Activated CD4-positive, alpha-beta T cell treated with anti-CD3 and anti-CD28 coated beads, Interleukin-10, Interleukin-2, amounts not matched to agents 100 ng/mL and 50 ng/mL, durations not matched to agents 16 hours and 8 hours (primary cell): ENCODE results near the gene ITSN1.
A peak's percentile ranks its signal among the peaks of the same experiment; 100 is the strongest.

Experiments used
- DNase-seq: peaks from one replicate; pipeline ENCODE4 v3.0.0-alpha.2; 2020

The ITSN1 gene

DNA sequence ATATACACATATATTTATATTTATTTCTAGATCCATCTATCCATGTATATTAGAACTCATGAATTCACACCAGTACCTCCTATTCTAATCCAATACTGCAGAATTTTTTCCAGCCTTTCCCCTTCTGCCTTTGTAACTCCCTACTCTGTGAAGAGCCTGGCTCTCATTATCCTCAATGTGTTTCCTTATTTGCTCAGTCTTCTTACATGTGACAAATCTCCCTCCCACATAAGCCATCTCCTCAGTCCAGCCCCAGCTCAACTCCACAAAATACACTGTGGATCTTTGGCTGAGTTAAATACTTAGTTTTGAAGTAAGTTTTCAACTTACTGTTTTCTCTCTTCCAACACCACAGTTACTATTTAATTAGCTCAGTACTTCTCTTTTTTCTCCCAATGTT is 227.6 kb downstream of the ITSN1 start:
- DNase-seq = no peak

GRCh38 chr21:33870768-33871167 is 228.5 kb downstream of the ITSN1 start:
- no peak for DNase-seq

GRCh38 chr21:33871171-33871570 is 228.9 kb downstream of the ITSN1 start:
- no peak for DNase-seq

DNA sequence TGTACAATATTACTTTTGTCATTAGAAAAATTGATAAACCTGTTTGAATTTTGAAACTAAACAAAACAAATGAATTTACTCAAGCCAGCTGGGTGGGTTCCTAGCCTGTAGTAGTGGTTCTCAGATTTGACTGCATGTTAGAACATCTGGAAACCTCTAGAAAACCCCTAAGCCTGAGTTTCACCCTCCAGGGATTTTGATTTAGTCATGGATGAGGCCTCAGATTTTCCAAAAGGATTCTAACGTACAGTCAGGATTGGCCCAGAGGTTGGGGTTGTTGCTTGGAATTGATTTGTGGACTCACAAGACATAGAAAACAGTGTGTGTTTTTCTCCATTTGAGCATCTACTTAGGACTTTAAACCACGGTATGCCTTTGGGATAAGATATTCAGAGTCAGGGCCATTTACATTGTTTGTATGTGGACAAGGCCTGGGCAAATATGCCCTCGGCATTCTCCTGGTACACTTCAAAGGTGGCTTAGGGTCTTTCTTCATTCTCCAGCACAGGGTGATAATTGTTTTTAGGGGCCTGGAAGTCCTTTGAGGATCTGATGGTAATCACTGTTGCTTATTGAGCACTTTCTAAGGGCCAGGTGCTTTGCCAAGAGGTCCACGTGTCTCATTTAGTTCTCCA is 230.7 kb downstream of the ITSN1 start:
- DNase-seq = no peak

DNA sequence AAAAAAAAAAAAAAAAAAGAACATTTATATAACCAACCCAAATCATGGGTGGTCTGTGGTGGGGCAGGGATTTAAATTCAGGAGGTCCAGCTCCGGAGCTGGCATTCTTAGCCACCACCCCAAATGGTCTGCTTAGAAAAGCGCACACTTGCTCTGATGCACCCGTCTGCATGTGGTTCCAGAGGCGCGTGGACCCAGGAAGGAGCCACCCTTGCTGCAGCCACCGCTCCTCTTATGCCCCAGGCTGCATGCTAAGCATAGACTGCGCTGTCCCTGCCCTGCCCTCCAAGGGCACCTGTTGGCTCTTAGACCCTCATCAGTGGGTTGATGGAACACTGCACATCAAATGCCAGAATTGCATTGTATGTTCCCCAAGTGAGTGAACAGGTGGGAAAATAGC is 231.9 kb downstream of the ITSN1 start:
- DNase-seq = no peak

GRCh38 chr21:33875026-33875695 is 232.9 kb downstream of the ITSN1 start:
- DNase-seq = no peak

DNA sequence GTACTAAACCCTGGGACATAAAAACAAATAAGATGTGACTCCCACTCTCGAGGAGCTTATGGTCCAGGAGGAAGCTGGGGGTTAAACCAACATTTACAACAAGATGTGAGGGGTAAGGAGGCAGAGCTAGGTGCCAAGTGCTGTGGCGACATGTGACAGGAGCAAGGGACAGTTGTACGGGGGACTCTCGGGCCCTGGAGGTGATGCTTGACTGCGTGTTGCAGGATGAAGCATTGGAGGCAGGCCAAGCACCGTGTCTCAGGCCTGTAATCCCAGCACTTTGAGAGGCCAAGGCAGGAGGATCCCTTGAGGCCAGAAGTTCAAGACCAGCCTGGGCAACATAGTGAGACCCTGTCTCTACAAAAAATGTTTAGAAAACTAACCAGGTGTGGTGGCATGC is 236.5 kb downstream of the ITSN1 start:
- DNase-seq = no peak

DNA sequence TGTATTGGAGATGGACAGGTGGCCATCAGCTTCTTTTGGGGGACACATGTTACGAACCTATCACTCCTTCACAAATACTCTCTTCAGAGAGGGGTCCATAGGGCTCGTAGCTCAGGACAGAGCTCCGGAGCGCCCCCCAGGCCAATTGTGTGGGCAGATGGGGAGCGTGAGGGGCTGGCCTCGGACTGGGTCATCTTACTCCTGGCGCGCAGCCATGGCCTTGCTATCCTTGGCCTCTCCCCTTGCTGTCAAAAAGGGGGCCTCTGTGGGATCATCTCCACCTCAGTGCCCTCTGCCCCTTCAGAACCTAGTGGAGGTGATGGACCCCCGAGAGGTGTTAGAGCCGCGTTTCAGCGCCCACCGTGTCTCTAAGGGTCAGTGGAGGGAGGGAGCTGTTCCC is 238.3 kb downstream of the ITSN1 start:
- no peak for DNase-seq

GRCh38 chr21:33881689-33882440 is 239.6 kb downstream of the ITSN1 start:
- no peak for DNase-seq

GRCh38 chr21:33883118-33883517 is 240.8 kb downstream of the ITSN1 start:
- no peak for DNase-seq

GRCh38 chr21:33884376-33885171 is 242.3 kb downstream of the ITSN1 start:
- no peak for DNase-seq

- DNase-seq = no peak
These were observed 242.8 kb downstream of the ITSN1 start for GRCh38 chr21:33885172-33885514.

DNA sequence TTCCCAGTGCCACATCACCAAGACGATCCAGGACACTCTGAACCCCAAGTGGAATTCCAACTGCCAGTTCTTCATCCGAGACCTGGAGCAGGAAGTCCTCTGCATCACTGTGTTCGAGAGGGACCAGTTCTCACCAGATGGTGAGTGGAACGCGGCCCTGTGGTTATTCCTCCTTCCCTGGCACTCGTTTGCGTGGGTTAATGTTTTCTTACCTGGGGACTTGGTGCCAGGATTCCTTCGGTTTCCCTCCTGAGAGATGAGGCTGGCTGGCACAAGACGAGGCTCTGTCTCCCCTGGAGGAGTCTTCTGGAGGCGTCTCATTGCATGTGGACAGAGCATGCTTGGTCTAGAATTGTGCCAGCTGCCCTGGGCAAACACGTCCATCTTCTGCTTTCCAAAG is 244.0 kb downstream of the ITSN1 start:
- no peak for DNase-seq

DNA sequence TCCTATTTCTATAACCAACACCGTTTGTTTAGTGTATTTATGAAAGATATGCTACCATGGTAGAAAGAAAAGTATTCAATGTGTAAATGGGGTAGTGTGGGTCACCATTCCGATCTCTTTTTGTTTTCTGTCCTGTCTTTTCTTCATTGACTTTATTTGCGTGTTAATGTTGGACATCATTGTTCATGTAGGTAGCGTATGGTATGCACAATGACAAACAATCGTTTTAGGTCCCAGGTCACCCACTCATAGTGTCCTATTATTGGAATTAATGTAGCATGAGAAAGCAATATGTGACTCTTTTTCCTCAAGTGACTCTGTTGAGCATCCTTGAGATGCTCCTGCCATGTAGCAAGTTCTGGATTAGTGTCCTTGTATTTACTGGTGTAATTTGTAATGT is 247.9 kb downstream of the ITSN1 start:
- DNase-seq = no peak

DNA sequence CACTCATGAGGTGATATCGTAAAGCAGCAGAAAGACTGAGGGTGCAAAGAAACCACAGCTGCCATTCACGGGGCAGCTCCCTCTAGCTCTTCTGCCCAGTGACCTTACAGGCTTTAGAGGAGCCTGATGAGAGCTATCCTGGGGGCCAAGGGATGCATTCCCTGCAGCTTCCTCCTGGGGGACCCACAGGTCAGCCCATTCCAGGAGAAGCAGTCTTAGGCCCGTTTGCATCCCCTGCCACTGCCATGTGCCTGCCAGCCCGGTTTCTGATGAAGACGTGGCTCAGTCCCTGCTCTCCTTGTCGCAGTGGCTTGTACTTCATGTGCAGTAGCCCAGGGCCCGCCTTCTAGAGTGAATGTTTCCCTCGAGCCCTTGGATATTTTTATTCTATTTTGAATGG is 250.6 kb downstream of the ITSN1 start:
- no peak for DNase-seq

DNA sequence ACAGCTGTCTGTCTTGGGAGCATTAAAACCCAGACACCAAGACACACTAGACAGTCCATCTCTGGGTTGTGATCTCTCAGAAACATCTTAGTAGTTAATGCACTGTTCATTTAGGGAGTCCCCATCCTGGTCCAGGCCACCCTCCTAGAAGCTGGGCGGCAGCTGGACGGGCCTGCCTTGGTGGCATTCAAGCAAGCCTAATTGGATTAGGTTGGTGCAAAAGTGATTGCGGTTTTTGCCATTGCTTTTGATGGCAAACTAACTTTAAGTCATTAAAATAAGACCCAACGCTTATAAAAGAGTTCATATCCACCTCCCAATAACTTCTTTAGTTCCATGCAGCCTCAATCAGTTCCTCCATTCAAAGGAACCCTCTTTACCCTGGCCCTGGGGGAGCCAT is 251.6 kb downstream of the ITSN1 start:
- DNase-seq = no peak

GRCh38 chr21:33894736-33895288 is 252.5 kb downstream of the ITSN1 start:
- DNase-seq = peak; percentile 66

GRCh38 chr21:33895356-33895755 is 253.1 kb downstream of the ITSN1 start:
- no peak for DNase-seq

- DNase-seq = no peak
These were observed 254.4 kb downstream of the ITSN1 start for GRCh38 chr21:33896691-33897090.

GRCh38 chr21:33897098-33897497 is 254.8 kb downstream of the ITSN1 start:
- no peak for DNase-seq

DNA sequence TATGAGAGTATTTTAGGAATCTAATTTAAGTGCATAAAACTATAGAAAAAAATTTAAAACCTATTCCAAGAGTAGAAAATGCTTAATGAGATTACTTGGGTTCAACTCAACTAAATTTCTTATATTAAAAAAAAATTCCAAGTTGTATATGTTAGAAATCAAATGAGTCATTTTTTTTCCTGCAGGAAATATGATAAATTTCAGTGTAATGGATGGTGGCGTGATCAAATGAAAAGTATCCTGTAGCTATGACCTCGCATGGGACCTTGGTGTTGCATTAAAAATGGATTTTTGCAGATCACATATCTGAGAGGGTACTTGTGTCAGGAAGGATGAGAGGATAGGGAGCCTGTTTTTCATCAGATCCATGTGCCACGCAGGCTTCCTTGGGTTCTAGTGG is 255.4 kb downstream of the ITSN1 start:
- no peak for DNase-seq

DNA sequence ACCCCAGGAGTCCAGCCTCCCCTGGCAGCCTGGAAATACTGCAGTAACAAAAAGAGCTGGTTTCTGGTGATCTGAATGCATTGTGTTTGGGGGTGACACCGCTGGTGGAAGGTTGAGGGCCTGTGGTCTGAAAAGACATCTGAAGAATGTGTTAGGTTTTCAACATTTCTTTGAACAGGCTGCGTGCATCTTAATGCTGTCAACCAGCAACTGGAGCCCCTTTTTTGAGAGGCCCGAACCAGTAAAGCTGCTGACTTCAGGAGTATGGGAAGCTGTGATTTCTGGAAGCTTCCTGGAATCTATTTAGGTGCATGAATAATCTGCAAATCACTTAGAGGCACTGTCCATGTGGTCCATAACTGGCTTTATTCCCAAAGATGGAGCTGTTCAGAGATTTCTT is 256.3 kb downstream of the ITSN1 start:
- DNase-seq = no peak

DNA sequence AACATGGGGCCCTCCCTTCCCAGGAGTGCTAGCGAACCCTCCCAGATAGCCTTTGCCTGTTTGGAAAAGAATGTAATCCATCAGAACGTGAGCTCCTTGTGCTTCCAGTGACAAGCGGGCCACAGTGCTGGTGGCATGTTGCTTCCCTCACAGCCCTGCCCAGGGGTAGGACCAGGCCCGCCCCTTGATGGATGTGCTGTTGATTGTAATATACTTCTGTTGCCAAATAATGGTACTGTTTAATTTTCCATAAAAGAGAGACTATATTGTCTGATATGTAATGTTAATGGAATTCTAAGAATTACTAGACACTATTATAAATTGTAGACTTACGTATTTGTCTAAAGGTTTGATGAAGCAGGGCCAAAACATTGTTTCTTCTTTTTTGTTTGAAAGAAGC is 256.9 kb downstream of the ITSN1 start:
- DNase-seq = no peak
